Hematopoietic multipotent progenitor cell treated with erythropoietin and hydrocortisone succinate and interleukin-3 and kit ligand, for 15 days (in vitro differentiated cells): Measurements from ENCODE around the gene CDH4.

ENCODE experiments used
- DNase-seq: peaks from one replicate; pipeline ENCODE4 v3.0.0-alpha.2; 2015; ENCODE audit warnings: low spot score

Gene CDH4

GRCh38 chr20:61785567-61785816, 533.4 kb downstream of the CDH4 start:
- no peak for DNase-seq

DNA sequence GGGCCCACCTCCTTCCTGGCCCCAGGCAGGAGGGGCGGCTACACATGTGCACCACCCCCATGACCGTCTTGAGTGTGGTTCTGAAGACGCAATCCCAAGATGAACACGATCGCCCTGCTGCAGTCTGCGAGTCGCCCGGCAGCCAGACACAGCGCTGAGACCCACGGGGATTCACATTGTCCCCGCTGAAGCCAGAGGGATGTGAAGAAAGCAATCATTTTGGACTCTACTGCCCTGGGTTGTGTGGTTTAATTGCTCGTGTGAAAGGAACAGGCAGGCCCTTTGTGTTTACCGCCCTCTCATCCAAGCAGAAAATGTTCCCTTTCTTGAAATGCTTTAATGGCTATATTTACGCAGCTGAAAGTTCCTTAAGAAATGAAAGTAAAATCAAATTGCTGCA, 534.2 kb downstream of the CDH4 start:
- DNase-seq: no peak

GRCh38 chr20:61788343-61788742, 536.3 kb downstream of the CDH4 start:
- DNase-seq: no peak

GRCh38 chr20:61789329-61789728, 537.3 kb downstream of the CDH4 start:
- no peak for DNase-seq

DNA sequence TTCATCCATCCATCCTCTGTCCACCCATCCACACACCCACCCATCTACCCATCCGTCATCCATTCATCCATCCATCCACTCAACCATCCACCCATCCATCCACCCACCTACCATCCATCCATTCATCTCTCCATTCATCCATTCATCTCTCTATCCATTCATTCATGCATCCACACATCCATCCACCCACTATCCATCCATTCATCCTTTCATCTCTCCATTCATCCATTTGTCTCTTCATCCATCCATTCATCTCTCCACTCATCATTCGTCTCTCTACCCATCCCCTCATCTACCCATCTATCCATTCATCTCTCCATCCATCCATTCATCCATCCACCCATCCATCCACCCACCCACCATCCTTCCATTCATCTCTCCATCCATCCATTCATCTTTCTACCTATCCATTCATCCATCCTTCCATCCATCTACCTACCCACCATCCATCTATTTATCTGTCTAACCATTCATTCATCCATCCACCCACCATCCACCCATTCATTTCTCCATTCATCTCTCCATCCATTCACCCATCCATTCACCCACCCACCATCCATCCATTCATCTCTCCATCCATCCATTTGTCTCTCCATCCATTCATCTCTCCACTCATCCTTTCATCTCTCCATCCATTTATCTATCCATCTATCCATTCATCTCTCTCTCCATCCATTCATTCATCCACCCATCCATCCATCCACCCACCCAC, 538.2 kb downstream of the CDH4 start:
- DNase-seq: no peak

DNA sequence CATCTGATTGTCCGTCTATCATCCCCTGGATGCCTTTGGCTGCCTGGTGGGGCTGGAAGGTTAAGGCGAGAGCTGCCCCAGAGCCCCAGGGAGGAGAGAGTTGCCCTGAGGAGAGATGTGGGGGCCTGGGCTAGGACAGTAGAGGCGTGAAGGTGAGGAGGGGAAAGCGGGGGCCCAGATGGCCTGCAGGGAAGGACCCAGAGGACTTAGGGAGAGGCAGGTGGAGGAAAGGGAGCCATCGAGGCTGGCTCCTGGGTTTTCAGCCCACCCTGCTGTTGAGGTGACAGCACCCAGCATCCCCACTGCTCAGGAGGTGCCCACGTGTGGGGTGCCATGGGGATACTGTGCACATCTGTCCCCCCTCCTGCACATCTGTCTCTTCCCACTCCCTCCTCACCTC, 539.9 kb downstream of the CDH4 start:
- no peak for DNase-seq

- no peak for DNase-seq
Observed at GRCh38 chr20:61795669-61796630, 543.9 kb downstream of the CDH4 start.

DNA sequence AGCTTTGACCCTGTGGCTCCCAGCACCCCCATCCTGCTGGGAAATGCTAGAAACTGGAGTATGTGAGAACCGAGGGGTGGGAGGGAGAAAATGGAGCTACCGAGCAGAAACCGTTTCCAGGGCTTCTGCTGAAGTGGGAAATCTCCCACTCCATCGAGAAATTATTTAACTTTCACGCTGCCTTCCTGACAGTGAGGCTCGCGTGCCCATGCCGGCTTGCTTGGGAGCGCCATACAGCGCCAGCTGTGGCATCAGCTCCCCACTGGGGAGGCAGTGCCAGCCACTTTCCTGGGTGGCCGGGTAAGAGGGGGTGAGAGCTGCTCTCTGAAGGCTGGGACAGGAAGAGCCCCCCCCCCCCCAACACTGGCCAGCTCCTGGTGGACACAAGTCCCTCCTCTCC, 544.7 kb downstream of the CDH4 start:
- DNase-seq: no peak

GRCh38 chr20:61797200-61797599, 545.1 kb downstream of the CDH4 start:
- no peak for DNase-seq

DNA sequence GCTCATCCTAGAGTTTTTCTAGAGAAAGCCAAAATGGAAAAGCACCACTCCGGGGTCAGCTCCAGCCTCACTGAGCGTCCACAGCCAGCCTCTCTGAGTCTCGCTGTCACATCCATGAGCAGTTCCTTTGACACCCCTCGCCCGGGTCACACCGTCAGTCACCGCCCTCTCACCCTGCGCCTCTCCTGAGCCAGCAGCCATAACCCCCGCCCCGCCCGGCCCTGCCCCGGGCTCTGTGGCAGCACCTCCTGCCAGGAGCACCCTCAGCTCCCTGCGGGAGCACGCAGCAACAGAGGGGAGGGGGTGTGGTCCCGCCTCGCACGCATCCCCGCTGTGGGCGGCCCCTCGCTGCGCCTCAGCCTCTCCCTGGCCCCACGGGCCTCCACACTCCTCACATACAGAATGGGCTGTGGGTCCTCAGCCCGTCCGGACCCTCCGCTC, 545.9 kb downstream of the CDH4 start:
- no peak for DNase-seq

- no peak for DNase-seq
Observed at GRCh38 chr20:61798632-61799031, 546.6 kb downstream of the CDH4 start.

- DNase-seq: no peak
Observed at GRCh38 chr20:61799394-61799923, 547.4 kb downstream of the CDH4 start.

DNA sequence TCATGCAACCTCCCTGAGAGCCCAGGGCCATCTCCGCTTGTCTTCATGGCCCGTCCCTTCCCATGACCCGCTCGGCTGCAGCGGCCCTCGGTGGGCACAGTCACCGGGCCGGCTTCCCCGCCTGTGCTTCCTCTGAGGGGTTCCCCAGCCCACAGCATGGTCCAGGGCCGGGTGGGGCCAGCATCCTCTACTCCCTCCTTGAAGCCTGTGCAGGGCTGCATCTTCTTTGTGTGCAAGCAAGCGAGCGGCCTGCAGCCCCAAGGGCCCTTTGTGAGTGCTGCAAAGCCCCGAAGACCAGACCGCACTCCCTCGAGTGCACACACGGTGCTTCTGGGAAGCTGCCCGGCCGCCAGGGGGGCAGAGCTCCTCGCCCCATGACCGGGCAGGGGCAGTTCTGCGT, 547.9 kb downstream of the CDH4 start:
- DNase-seq: no peak

DNA sequence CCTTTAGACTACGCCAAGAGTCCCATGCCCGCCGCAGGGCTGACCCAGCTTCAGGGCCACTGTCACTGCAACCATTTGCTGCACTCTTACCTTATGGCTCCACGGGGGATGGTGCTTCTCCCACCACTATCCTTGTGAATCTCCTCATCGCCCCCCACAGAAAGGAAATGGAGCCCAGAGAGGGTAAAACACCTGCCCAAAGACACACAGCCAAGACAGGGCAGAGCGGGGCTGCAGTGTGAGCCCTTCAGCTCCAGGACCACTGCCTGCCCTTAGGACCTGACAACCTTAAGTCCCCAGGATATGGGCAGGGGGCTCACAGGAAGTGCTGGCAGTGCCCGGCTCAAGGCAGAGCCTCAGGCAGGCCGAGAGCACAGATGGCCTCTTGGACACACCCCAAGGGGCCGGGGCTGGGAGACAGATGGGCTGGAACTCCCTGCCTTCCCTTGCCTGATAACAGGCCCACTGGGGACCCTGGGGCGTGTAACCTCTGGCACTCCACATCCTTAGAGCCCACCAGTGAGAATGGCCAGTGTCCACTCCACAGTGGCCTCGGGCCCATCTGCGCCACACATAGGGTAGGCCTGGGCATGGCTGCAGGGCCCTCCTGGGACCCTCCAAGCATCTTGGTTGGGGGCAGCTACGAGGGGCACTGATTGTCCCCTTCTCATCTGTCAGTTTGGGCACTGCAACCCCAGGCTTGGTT, 548.5 kb downstream of the CDH4 start:
- DNase-seq: no peak

DNA sequence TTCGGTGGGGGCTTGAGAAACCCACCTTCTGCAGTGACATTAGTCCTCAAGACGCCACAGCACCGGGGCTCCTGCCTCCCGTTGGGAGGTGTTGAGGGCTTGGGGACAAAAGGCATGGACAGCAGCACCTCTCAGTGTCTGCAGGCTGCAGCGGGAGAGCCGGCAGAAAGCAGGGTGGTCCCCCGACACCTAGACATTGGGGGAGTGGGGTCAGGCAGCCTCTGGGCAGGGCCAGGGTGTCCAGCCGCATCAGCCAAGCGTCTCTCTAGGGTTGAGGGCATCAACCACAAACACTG, 549.0 kb downstream of the CDH4 start:
- DNase-seq: no peak

DNA sequence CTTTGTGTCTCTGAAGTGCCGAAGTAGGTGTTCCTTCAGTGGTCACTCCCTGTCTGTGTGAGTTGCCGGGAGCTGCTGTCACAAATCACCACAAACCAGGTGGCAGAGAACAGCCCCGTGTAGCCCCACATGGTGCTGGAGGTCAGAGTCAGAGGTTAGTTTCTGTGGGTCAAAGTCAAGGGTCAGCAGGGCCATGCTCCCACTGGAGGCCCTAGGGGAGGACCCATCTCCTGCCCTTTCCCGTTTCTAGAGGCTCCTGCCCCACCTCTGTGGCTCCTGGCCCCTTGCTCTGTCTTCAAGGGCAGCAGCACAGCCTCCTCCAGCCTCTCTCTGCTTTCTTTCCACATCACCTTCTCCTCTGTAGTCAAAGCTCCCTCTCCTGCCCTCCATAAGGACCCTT, 549.4 kb downstream of the CDH4 start:
- DNase-seq: no peak

GRCh38 chr20:61801857-61802442, 549.9 kb downstream of the CDH4 start:
- no peak for DNase-seq

DNA sequence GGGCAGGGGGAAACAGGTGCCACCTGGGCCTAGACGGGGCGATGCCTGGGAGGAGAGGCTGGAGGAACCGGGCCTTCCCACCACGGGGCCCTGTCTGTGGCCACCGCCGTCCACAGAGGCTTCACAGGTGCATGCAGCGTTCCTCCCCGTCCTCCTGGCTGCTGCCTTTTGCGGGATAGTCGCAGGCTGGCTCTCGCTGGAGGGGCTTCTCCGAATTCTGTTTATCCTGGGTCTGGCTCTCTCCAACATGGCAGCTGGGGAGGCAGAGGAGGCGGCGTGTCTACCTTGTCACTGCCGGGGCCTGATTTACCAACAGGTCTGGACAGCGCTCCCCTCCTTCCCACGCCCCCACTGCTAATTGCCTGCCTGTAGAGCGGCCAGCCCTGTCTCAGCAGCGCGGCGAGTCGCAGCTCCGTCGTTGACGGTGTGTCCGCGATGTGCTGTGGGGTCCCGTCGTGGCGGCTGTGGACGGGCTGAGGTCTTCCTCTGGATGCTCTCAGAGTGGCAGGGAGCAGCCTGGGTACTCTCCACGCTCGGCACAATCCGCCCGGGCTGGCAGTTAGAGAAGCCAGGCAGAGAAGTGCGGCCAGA, 550.8 kb downstream of the CDH4 start:
- DNase-seq: no peak

DNA sequence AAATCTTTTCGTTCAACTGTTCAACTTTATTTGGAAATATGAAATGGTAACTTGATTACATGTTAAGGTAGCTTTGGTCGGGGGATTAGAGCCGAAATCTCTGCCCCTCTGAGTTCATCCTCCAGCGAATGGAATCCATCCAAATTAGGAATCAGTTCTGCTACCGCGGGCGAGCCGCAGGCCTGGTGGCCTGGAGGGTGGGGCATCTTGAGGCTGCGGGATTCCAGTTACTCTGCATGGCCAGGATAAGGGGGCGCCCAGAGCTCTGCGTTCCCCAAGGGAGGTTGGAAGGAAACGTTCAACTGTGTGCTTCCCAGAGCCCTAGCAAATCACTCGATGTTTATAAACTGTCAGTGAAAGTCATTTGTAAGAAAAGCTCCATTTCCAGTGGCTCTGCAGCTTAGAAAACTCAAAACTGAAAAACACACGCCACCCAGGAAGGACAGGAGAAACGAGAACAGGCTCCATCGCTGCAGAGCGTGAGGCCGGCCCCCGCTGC, 551.4 kb downstream of the CDH4 start:
- no peak for DNase-seq

- DNase-seq: no peak
Observed at GRCh38 chr20:61803915-61804751, 552.1 kb downstream of the CDH4 start.

DNA sequence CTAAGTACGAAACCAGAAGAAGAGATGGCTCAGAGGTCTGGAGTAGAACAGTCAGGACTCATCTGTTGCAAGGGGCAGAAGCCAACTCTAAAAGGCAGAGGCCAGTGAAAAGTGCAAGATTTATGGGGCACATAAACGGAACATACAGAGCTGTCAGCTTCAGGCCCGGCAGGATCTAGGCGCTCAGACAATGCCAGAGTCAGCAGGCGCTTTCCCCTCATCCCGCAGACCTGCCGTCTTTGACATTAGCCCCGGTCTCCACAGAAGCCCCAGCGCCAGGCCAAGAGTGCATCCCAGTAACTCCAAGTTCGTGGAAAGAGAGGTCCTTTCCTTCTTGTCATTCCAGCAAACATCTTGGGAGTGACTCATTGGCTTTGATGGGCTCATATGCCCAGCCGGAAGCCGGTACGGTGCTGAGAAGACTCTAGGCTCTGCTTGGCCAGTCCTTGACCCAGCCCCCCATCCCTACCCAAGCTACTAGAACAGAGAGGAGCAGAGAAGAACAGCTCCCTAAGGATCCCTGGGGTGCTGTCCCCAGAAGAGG, 552.8 kb downstream of the CDH4 start:
- no peak for DNase-seq
